GM12892 (cell line): ENCODE data around the gene CCDC50.

Source experiments
- DNase-seq: peaks from one replicate; pipeline ENCODE4 v3.0.0; 2011; ENCODE audit not compliant: insufficient read length
- FAIRE-seq: peaks from 2 replicates; lab custom pipeline; 2011; peaks lifted over from hg19 to GRCh38; lab: Jason Lieb, UNC
- POLR2A ChIP-seq: IDR thresholded peaks from 2 replicates; pipeline ENCODE4 v1.6.1; 2011; ENCODE audit warnings: low read depth, low read length, control low read depth
- POLR2AphosphoS5 ChIP-seq: IDR thresholded peaks from 2 replicates; pipeline ENCODE4 v1.6.1; 2011; ENCODE audit warnings: low read depth, low read length, control low read depth
- TAF1 ChIP-seq: IDR thresholded peaks from 2 replicates; pipeline ENCODE4 v1.6.1; 2011; ENCODE audit warnings: low read depth, mild to moderate bottlenecking, control low read depth, low read length, borderline replicate concordance

Gene CCDC50

DNA sequence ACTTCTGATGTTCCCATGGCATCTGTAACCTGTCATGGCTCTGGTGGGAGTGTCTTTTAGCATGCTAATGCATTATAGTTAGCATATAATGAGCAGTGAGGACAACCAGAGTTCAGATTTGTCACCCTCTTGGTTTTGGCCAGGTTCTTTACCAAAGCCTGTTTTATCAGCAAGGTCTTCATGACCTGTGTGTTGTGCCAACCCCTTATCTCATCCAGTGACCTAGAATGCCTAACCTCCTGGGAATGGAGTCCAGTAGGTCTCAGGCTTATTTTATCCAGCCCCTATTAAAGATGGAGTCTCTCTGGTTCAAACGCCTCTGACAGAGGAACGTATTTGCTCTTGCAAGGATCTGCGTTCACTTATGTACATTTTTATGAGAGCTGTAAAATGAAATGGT lies 61.4 kb downstream of the CCDC50 start:
- DNase-seq, result no peak
- no peak for TF ChIP-seq POLR2A
- no peak for TF ChIP-seq TAF1
- no peak for TF ChIP-seq POLR2AphosphoS5
- no peak for FAIRE-seq

DNA sequence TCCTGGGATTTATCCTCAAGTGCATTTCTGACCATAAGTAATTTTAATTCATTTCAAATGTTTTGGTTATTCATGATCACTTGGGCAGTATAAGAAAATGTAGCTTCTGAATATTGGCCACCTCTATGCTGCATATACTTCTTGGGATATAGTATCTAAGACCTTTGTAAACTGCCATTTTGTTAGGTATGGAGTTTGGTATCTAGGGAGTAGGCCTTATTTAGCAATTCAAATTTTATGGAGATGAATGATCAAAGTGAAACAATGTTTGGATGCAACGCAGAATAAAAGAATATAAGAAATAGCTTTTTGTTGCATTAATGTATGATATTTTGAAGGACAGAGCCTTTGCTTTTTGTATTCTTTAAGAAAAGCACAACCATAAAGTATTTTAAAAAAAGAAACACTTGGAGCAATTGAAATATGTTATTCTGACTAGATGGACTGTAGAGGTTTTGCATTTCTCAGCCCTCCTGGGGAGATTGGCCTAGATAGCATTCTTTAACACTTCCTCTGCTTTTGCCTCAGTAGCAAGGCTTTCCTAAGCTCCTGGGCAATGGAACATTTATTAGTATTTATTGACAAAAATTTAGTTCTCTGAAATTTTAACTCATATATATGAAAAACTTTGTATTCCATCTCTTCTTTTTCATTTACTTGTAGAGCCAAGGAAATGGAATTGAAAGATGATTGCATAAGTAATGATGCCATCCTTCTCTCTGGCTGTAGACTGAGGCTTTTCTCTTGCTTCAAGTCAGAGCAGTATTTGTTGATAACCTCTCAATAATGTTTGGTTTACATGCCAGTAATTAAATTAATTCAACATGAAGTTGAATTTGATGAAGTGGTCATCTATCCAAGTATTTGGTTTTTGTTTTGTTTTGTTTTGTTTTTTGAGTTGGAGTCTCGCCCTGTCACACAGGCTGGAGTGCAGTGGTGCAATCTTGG lies 62.9 kb downstream of the CCDC50 start:
- DNase-seq, result no peak
- FAIRE-seq, result no peak
- TF ChIP-seq TAF1, result no peak
- TF ChIP-seq POLR2A, result no peak
- TF ChIP-seq POLR2AphosphoS5, result no peak

- FAIRE-seq (no peak), DNase-seq (no peak)
- no peak for TF ChIP-seq POLR2AphosphoS5
Measured at GRCh38 chr3:191393146-191393545, 64.0 kb downstream of the CCDC50 start.

DNA sequence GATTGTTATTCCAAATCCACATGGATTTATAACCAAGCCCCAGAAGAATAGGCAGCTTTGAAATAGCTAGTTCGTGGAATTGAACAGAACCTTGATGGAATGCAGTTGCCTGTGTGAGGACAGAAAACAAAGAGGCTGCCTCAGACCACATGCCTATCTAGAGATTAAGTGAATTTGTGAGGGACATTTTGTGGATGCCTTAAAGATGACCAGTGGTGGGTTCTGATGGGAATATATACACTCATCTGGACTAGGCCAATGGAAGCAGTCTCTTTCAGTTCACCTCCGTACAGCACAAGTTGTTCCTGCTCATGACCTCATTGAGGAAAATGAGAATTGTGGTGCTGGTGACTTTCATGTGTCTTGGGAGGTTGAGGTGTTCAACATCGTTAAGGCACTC lies 68.6 kb downstream of the CCDC50 start:
- TF ChIP-seq POLR2AphosphoS5 (no peak), TAF1 (no peak), POLR2A (no peak)
- FAIRE-seq, result no peak

GRCh38 chr3:191398607-191399006 lies 69.4 kb downstream of the CCDC50 start:
- FAIRE-seq (no peak), DNase-seq (no peak)
- TF ChIP-seq POLR2A (no peak), POLR2AphosphoS5 (no peak), TAF1 (no peak)

More for the DNA sequence above, 68.6 kb downstream of the CCDC50 start:
- DNase-seq, result no peak

DNA sequence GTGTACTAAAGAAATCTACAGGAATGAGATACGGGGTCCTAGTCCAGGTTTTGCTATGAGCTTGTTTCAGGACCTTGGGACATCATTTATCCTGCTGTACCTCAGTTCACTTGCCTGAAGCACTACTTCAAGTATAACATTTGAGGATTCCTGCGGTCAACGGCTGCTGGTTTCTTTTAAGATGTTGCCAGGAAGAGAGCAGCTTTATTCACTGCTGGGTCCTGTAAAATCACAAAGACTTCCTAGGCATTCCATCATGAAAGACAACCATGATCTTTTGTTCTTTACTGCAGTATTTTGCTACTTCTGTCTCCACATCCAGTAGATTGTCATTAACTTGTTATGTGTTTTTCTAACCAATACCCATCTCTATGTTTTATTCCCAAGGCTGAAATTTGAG lies 70.7 kb downstream of the CCDC50 start:
- DNase-seq (no peak), FAIRE-seq (no peak)
- TF ChIP-seq TAF1 (no peak), POLR2AphosphoS5 (no peak), POLR2A (no peak)

- DNase-seq (no peak), FAIRE-seq (no peak)
- TF ChIP-seq POLR2AphosphoS5, result 0 out of 2 replicates have a peak, but pooled peaks have one; percentile 39
- no peak for TF ChIP-seq TAF1
Measured at GRCh38 chr3:191401775-191402357, 72.7 kb downstream of the CCDC50 start.

DNA sequence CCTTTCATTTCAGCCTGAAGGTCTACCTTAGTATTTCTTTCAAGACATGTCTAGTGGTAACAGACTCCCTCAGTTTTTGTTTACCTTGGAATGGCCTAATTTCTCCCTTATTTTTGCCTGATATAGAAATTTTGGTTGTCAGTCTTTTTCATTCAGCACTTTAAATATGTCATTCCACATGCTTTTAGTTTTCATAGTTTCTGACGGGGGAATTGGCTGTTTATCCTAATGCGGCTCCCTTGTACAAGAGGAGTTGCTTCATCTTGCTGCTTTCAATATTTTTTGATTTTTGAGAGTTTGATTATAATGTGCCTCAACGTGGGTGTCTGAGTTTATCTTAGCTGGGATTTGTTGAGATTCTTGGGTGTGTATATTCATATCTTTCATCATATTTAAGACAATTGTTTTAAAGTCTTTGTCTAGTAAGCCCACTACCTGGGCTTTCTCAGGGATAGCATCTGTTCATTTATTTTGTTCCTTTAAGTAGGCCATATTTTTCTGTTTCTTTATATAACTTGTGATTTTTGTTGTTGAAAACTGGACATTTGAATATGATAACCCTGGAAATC lies 80.7 kb downstream of the CCDC50 start:
- DNase-seq (no peak), FAIRE-seq (no peak)
- no peak for TF ChIP-seq TAF1

DNA sequence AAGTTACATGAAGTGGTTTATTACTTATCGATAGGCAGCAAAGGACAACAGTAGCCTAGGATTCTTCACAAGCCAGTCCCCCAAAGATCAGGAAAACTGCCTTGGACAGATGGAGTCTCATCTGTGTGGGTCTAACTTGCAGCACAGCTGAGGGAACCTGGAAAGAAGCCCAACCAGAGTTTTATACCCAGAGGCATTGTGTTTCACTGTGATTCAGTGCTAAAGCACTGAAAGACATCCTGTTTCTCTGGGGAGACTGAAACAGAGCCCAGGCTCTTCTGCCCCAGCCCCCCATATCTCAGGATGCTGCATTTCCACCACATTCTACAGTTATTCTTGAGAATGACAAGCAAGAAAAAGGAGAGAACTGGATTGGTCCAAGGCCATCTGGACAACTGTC lies 83.6 kb downstream of the CCDC50 start:
- no peak for FAIRE-seq
- no peak for TF ChIP-seq POLR2A
- no peak for TF ChIP-seq POLR2AphosphoS5
- no peak for TF ChIP-seq TAF1
- DNase-seq, result no peak

DNA sequence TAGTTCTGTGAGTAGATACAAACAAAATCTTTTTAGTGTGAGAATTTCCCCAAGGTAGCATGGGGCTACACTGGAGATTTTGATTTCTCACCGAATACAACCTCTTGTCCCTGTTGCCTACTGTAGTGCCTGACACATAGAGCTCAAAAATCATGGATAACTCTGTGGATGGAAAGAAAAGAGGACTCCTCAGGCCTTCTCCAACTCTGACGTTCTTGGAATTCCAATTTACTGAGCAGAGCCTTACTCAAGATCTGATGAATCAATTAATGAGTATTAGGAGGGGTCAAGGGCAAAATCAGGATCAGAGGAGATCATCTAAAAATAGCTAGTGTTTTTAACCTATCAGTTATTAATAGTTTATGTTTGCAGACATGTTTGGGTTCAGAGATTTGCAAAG lies 85.1 kb downstream of the CCDC50 start:
- TF ChIP-seq POLR2AphosphoS5, result no peak
- TF ChIP-seq POLR2A, result no peak
- no peak for TF ChIP-seq TAF1
- DNase-seq, result no peak
- FAIRE-seq, result no peak

GRCh38 chr3:191414732-191415131 lies 85.5 kb downstream of the CCDC50 start:
- DNase-seq (no peak), FAIRE-seq (no peak)
- TF ChIP-seq POLR2A, result no peak
- TF ChIP-seq POLR2AphosphoS5, result no peak
- TF ChIP-seq TAF1, result no peak

DNA sequence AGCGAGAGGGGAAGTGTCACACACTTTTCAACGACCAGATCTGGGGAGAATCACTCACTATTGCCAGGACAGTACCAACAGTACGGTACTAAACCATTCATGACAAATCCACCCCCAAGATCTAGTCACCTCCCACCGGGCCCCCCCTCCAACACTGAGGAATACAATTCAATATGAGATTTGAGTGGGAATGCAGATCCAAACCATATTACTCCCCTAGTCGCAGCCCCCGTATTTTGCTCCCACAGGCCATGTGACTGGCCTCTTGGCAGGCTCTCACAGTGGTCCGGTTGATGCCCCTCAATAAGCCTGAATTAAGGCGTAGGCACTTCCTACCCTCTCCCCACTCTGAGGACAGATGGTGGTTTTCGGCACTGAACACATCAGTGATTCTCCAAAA lies 86.4 kb downstream of the CCDC50 start:
- DNase-seq, result no peak
- no peak for FAIRE-seq
- no peak for TF ChIP-seq POLR2AphosphoS5
- TF ChIP-seq POLR2A, result no peak
- no peak for TF ChIP-seq TAF1
